Sigmoid colon (tissue), 4 donors: ENCODE measurements around the gene CHTOP.

ENCODE experiments used
- EP300 ChIP-seq, 4 donors: sonication (generic); formaldehyde crosslinking; IDR thresholded peaks; one replicate each; pipeline ENCODE4 v1.6.1; 2017; ENCODE audit warnings: antibody characterized with exemption in 4 of 4
- POLR2AphosphoS5 ChIP-seq, 4 donors: sonication (generic); formaldehyde crosslinking; IDR thresholded peaks; one replicate each; pipeline ENCODE4 v1.6.1; 2017; ENCODE audit warnings: antibody characterized with exemption in 4 of 4
- TF ChIP-seq, protein P1 (sequence below), 4 experiments: fragments of 450-650 bp in 3 of 4; fragments of 200-600 bp in 1 of 4; IDR thresholded peaks; one replicate each; pipeline ENCODE4 v1.5.1; 2016 to 2019; ENCODE audit warnings: antibody characterized with exemption in 4 of 4, mild to moderate bottlenecking in 3 of 4, moderate library complexity in 2 of 4

DNA sequence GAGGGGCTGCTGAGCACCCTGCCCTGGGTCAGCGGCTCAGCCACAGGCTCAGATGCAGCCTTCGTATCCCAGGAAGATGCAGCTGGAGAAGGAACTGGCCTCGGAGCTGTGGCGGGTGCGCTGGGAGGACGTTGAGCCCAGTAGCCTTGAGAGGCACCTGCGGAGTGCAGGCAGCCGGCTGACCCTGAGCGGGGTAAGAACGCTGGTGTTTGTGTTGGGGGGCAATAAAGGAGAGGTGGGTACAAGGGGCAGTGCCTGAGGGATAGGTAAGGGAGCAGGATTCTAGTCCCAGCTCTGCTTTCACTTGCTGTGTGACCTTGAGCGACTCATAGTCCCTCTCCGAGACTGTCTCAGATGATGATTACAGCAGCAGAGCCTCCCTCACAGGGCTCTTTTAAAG is 51.0 kb downstream of the CHTOP start:
- TF ChIP-seq, protein P1, sequence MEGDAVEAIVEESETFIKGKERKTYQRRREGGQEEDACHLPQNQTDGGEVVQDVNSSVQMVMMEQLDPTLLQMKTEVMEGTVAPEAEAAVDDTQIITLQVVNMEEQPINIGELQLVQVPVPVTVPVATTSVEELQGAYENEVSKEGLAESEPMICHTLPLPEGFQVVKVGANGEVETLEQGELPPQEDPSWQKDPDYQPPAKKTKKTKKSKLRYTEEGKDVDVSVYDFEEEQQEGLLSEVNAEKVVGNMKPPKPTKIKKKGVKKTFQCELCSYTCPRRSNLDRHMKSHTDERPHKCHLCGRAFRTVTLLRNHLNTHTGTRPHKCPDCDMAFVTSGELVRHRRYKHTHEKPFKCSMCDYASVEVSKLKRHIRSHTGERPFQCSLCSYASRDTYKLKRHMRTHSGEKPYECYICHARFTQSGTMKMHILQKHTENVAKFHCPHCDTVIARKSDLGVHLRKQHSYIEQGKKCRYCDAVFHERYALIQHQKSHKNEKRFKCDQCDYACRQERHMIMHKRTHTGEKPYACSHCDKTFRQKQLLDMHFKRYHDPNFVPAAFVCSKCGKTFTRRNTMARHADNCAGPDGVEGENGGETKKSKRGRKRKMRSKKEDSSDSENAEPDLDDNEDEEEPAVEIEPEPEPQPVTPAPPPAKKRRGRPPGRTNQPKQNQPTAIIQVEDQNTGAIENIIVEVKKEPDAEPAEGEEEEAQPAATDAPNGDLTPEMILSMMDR (IDR thresholded peaks at IDR 0.05): no peak
- TF ChIP-seq EP300 (IDR thresholded peaks at IDR 0.05) (no peak), POLR2AphosphoS5 (IDR thresholded peaks at IDR 0.05) (no peak)
